GM23248 (cell line): ENCODE results near the gene RABGAP1L. TPM values are rescaled to one million over a fixed set of nuclear protein-coding genes. Genes with fewer than 3 reads are reported as not detected.

Experiments
- DNase-seq: peaks from one replicate; pipeline ENCODE4 v3.0.0-alpha.2; 2015
- H2AFZ ChIP-seq: fragments of 200-600 bp; sonication (generic); 2 replicates; pipeline ENCODE4 v1.6.1; 2016; ENCODE audit warnings: antibody characterized with exemption
- H3F3A ChIP-seq: fragments of 200-600 bp; sonication (generic); 2 replicates; pipeline ENCODE4 v1.6.1; 2016; ENCODE audit warnings: mild to moderate bottlenecking, antibody characterized with exemption, mixed run types; ENCODE audit not compliant: insufficient read depth
- H3K27ac ChIP-seq: fragments of 200-600 bp; sonication (generic); 2 replicates; pipeline ENCODE4 v1.5.1; 2016; ENCODE audit warnings: mild to moderate bottlenecking
- H3K27me3 ChIP-seq: fragments of 200-600 bp; sonication (generic); replicated peaks from 2 replicates; pipeline ENCODE4 v1.6.1; 2016; ENCODE audit warnings: mild to moderate bottlenecking; ENCODE audit not compliant: insufficient read depth
- H3K36me3 ChIP-seq: fragments of 200-600 bp; sonication (generic); 2 replicates; pipeline ENCODE4 v1.6.1; 2016; ENCODE audit warnings: low read depth, mild to moderate bottlenecking
- H3K4me1 ChIP-seq: fragments of 200-600 bp; sonication (generic); 2 replicates; pipeline ENCODE4 v1.6.1; 2016; ENCODE audit warnings: mild to moderate bottlenecking; ENCODE audit not compliant: insufficient read depth
- H3K4me2 ChIP-seq: fragments of 200-600 bp; sonication (generic); one replicate; pipeline ENCODE4 v1.6.1; 2016; ENCODE audit warnings: mild to moderate bottlenecking; ENCODE audit not compliant: unreplicated experiment
- H3K4me3 ChIP-seq: fragments of 200-600 bp; sonication (generic); 2 replicates; pipeline ENCODE4 v1.5.1; 2016; ENCODE audit warnings: mild to moderate bottlenecking
- H3K79me2 ChIP-seq: fragments of 200-600 bp; sonication (generic); 2 replicates; pipeline ENCODE4 v1.6.1; 2016; ENCODE audit warnings: mild to moderate bottlenecking; ENCODE audit not compliant: insufficient read depth
- H3K9ac ChIP-seq: fragments of 200-600 bp; sonication (generic); 2 replicates; pipeline ENCODE4 v1.6.1; 2016; ENCODE audit warnings: mild to moderate bottlenecking
- H3K9me2 ChIP-seq: fragments of 200-600 bp; sonication (generic); 2 replicates; pipeline ENCODE4 v1.6.1; 2016; ENCODE audit warnings: mixed run types, mild to moderate bottlenecking, moderate library complexity; ENCODE audit not compliant: insufficient read depth
- H3K9me3 ChIP-seq: fragments of 200-600 bp; sonication (generic); one replicate; pipeline ENCODE4 v1.6.1; 2017; ENCODE audit warnings: low read depth
- H4K20me1 ChIP-seq: fragments of 200-600 bp; sonication (generic); 2 replicates; pipeline ENCODE4 v1.6.0; 2016; ENCODE audit not compliant: insufficient read depth
- EZH2 ChIP-seq: fragments of 200-600 bp; sonication (generic); IDR thresholded peaks from 2 replicates; pipeline ENCODE4 v1.6.1; 2018; ENCODE audit warnings: antibody characterized with exemption, mild to moderate bottlenecking; ENCODE audit not compliant: insufficient read depth, poor library complexity, severe bottlenecking
- EZH2phosphoT487 ChIP-seq: fragments of 200-600 bp; sonication (generic); IDR thresholded peaks from 2 replicates; pipeline ENCODE4 v1.6.1; 2018; ENCODE audit warnings: antibody characterized with exemption, moderate library complexity, mild to moderate bottlenecking, low read depth; ENCODE audit not compliant: insufficient read depth
- WGBS, 2 experiments: methylation state at CpG; one replicate each; pipeline ENCODE4 v1.1.6; 2015 to 2017; ENCODE audit warnings: low lambda C conversion rate in 2 of 2, low coverage in 1 of 2; ENCODE audit errors: missing lambda C conversion rate in 2 of 2; 5-methylcytosine and 5-hydroxymethylcytosine counted together
- in situ Hi-C: fragments of 300-500 bp; cut with MboI; formaldehyde crosslinking; loops from 2 replicates; pipeline ENCODE4 v1.15.0; 2020
- polyA plus RNA-seq: library from polyadenylated mRNA; unstranded; fragments of >200 nt; fragmentation: Nextera tagmentation; extraction: Ambion mirVana; gene quantifications from 2 replicates; pipeline ENCODE4 v1.2.1, GENCODE V29; 2016
- total RNA-seq: library from RNA; depleted of rRNA; stranded (reverse); fragments of >200 nt; shearing (Covaris generic); gene quantifications from 2 replicates; pipeline ENCODE4 v1.2.3, GENCODE V29; 2014

Gene RABGAP1L
- total and polyA plus RNA-seq, 2 experiments from 2014 or later: 13.7 to 21.6 TPM

- no peaks in the 10 kb centered on the region for H3F3A ChIP-seq
- no peak for TF ChIP-seq EZH2
- no peak for TF ChIP-seq EZH2phosphoT487
- H3K9me2 ChIP-seq: no peaks in the 10 kb centered on the region
- H4K20me1 ChIP-seq: no peaks in the 10 kb centered on the region
- no peak overlapping the region for H3K4me2 ChIP-seq
- 29 to 36% methylated on average over 1 of the region's 1 CpG for WGBS, 2 experiments
- no peak overlapping the region for H3K27ac ChIP-seq
- H3K27me3 ChIP-seq: no peaks in the 10 kb centered on the region
- in situ Hi-C loops: no loop called here
- H2AFZ ChIP-seq: no peak overlapping the region
- H3K4me3 ChIP-seq: no peak overlapping the region
- no peak overlapping the region for H3K9ac ChIP-seq
- H3K4me1 ChIP-seq: no peaks in the 10 kb centered on the region
- no peaks in the 10 kb centered on the region for H3K79me2 ChIP-seq
- H3K36me3 ChIP-seq: no peaks in the 10 kb centered on the region
- DNase-seq: no peak
- H3K9me3 ChIP-seq: no peaks in the 10 kb centered on the region
These were observed 6.9 kb upstream of the RABGAP1L start for GRCh38 chr1:174152427-174152826.

DNA sequence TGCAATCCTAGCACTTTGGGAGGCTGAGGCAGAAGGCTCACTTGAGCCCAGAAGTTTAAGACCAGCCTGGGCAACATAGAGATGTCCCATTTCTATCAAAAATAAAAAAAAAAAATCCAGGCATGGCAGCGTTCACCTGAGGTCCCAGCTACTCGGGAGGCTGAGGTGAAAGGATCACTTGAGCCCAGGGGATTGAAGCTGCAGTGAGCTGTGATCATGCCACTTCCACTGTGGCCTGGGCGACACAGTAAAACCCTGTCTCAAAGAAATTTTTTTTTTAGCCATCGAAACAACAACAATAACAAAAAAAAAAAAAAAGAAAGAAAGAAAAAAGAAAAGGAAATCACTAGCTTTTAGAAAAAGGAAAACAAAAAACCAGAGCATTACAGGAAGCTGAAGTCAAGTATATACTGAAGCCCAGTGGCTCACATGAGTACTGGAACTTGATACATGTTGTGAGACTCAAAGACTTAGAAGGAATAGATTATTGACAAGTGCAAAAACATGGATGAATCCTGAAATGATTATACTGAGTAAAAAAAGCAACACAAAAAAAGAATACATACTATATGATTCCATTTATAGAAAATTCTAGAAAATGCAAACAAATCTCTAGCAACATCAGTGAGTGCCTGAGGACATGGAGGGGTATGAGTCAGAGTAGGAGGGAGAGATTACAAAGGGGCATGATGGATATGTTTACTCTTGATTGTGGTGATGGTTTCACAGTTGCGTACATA lies 6.1 kb upstream of the RABGAP1L start:
- H3K79me2 ChIP-seq: no peaks in the 10 kb centered on the region
- no peaks in the 10 kb centered on the region for H3K9me2 ChIP-seq
- 59 to 69% methylated on average over 4 to 5 of the region's 5 CpGs for WGBS, 2 experiments
- no peaks in the 10 kb centered on the region for H3K36me3 ChIP-seq
- H3K27ac ChIP-seq: no peak overlapping the region
- no peaks in the 10 kb centered on the region for H3F3A ChIP-seq
- no peak overlapping the region for H3K9ac ChIP-seq
- no peaks in the 10 kb centered on the region for H3K27me3 ChIP-seq
- H3K4me1 ChIP-seq: no peaks in the 10 kb centered on the region
- in situ Hi-C loops: no loop called here
- TF ChIP-seq EZH2 (no peak), EZH2phosphoT487 (no peak)
- H3K4me3 ChIP-seq: no peak overlapping the region
- H3K4me2 ChIP-seq: no peak overlapping the region
- peak; percentile 15 for DNase-seq
- H3K9me3 ChIP-seq: no peaks in the 10 kb centered on the region
- H2AFZ ChIP-seq: no peak overlapping the region
- H4K20me1 ChIP-seq: no peaks in the 10 kb centered on the region

DNA sequence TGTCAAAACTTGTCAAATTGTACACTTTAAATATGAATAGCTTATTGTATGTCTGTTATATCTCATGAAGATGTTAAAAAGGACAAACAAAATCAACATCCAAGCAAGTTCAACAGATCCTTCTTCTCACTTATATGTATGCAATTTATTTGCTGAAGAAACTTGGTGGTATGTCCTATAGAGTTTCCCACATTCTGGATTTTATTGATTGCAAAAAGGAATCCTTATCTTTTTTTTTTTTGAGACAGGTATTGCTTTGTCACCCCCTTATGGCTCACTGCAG lies 5.6 kb upstream of the RABGAP1L start:
- Histone ChIP-seq H3K9me2 (no peaks in the 10 kb centered on the region), H3K36me3 (no peaks in the 10 kb centered on the region), H3K27me3 (no peaks in the 10 kb centered on the region), H3K9ac (no peak overlapping the region), H4K20me1 (no peaks in the 10 kb centered on the region), H3K4me2 (no peak overlapping the region), H2AFZ (no peak overlapping the region), H3K27ac (no peak overlapping the region), H3K9me3 (no peaks in the 10 kb centered on the region), H3K4me3 (no peak overlapping the region), H3K4me1 (no peaks in the 10 kb centered on the region), H3F3A (no peaks in the 10 kb centered on the region), H3K79me2 (no peaks in the 10 kb centered on the region)
- in situ Hi-C loops: no loop called here
- no peak for DNase-seq
- TF ChIP-seq EZH2: no peak
- TF ChIP-seq EZH2phosphoT487: no peak

- Histone ChIP-seq H3K9me3 (no peaks in the 10 kb centered on the region), H3K27ac (no peak overlapping the region), H3K36me3 (no peaks in the 10 kb centered on the region), H4K20me1 (no peaks in the 10 kb centered on the region), H2AFZ (no peak overlapping the region), H3K4me1 (no peaks in the 10 kb centered on the region), H3K9me2 (no peaks in the 10 kb centered on the region), H3K79me2 (peaks cover 11% of the 10 kb centered on the region), H3F3A (no peaks in the 10 kb centered on the region), H3K4me2 (no peak overlapping the region), H3K4me3 (no peak overlapping the region), H3K9ac (no peak overlapping the region), H3K27me3 (no peaks in the 10 kb centered on the region)
- DNase-seq: no peak
- in situ Hi-C loops: no loop called here
- 93 to 100% methylated on average over 1 of the region's 1 CpG for WGBS, 2 experiments
- TF ChIP-seq EZH2 (no peak), EZH2phosphoT487 (no peak)
These were observed 2.9 kb upstream of the RABGAP1L start for GRCh38 chr1:174156437-174156836.

- H3K79me2 ChIP-seq: peaks cover 19% of the 10 kb centered on the region
- H3K27ac ChIP-seq: no peak overlapping the region
- no peak for TF ChIP-seq EZH2phosphoT487
- no peak for TF ChIP-seq EZH2
- no peak overlapping the region for H3K4me3 ChIP-seq
- H3K9ac ChIP-seq: no peak overlapping the region
- no peaks in the 10 kb centered on the region for H3K36me3 ChIP-seq
- DNase-seq: no peak
- no peaks in the 10 kb centered on the region for H3K9me2 ChIP-seq
- H3K4me1 ChIP-seq: no peaks in the 10 kb centered on the region
- H3K4me2 ChIP-seq: no peak overlapping the region
- in situ Hi-C loops: no loop called here
- H3K9me3 ChIP-seq: no peaks in the 10 kb centered on the region
- no peaks in the 10 kb centered on the region for H4K20me1 ChIP-seq
- no peaks in the 10 kb centered on the region for H3F3A ChIP-seq
- H2AFZ ChIP-seq: no peak overlapping the region
- no peaks in the 10 kb centered on the region for H3K27me3 ChIP-seq
- 61 to 67% methylated on average over 3 of the region's 3 CpGs for WGBS, 2 experiments
These were observed 2.0 kb upstream of the RABGAP1L start for GRCh38 chr1:174157157-174157806.
